ENCODE data around the gene STK26.

Gene STK26

DNA sequence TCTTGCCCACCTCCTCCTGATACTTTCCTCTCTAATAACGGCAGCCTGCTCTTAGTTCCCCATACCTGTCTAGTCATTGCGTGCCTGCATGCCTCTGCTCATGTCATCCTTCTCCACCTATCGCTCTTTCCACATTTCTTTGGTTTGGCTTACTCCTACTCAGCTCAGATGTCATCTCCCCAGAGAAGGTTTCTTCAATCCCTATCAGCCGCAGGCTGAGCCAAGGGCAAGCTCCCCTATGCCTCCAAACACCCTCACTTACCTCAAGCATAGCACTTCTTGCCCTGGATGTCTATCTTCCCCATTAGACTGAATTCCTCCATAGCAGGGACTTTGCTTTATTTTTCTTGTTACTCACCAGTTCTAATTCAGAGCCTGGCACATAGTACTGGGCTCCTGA lies 78.1 kb downstream of the STK26 start:
- no peak for DNase-seq

DNA sequence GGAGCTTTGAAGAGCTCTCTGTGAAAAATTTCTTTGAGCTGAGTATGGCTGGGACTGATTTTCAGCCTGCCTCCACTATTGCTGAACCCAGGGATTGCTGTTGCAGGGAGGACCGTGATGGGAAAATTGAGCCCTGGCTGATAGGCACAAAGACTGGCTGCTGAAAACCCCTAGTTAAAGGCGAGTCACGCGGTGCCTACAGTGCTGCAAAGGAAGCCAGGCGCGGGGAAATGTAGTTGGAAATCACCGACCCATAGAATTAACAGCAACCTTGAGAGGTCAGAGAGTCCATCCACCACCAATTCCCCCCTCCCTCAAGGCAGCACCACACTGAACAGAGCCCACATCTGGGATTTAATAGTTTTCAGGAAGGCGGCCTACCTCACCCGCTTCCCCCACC lies 78.7 kb downstream of the STK26 start:
- no peak for DNase-seq

DNA sequence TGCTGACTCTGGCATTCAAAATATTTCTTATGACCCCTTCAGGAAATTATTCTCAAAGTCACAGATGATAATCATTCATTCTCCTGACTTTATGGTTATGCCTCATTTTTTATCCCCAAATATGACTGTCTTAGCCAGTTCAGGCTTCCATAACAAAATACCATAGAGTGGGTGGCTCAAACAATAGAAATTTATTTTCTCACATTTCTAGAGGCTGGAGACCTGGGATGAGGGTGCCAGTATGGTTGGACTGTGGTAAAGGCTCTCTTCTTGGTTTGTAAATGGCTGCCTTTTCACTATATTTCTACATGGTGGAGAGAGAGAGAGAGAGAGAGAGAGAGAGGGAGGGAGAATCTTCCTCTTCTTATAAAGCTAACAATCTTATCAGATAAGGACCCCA lies 84.2 kb downstream of the STK26 start:
- no peak for DNase-seq

DNA sequence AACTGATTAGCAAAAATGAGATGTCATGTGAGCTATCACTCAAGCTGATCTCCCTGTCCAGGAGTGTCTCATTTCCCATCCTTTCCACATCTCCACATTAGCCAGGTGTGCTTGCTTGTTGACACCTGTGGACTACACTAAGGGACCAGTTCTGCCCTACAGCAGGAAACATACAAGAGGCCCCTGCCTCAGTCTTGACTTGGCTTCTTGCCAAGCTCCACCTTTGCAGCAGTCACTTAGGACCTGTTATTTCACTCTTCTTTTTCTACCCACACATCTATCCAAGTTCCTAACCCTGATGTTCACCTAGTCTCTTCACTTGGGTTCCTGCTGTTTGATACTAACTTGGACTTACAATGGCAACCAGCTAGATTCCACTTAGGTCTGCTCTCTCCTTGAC lies 91.5 kb downstream of the STK26 start:
- DNase-seq = peak; percentile 18

DNA sequence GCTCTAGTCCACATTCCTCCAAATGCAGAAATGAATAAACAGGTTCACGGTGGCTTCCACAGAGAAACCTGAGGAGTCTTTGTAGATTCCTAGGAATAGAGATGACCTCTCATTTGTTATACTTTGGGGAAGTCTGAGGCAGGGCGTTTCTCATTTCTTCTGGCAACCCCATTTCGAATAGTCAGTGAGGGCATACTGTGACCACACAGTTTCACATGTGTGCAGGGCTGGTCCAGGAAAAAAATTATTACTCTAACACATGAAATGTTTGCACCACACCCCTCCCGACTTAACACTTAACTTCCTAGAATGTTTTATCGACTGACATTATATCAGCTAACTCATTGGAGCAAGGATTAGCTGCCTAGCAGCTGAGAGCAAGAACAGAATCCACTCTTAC lies 92.7 kb downstream of the STK26 start:
- no peak for DNase-seq

DNA sequence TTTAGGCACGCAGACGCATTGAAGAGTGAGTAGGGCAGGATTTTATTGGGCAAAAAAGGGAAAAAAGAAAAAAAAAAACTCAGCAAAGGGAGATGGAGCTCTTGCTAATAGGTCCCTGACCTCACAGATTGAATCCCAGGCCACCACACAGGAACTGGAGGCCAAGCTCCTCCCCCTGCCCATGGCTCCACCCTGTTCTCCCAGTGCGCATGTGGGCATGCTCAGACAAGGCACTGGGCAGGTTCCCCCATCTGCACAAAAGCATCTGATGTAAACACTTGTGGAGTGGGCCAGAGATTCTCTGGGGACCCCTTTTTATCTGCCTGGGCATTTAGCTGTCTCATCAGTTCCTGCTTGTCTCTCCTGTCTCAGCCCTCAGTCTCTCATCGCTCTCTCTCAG lies 95.3 kb downstream of the STK26 start:
- no peak for DNase-seq

DNA sequence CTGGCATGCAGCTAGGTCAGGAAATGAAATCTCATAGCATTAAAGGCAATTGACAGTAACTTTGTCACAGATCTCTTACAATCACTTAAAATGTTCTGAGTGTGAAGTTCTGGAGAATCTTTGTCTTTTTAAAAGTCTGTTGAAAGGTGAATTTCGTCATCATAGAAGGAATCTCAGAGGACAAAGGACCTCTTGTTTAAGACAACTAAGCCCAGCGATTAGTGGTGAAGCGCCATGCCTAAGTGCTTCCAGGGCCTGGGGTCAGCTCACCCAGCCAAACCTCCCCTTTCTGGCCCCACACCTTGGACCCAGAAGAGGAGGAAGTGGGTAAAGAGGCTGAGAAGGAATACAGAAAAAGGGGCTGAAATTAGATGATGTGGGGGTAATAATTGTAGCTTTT lies 96.2 kb downstream of the STK26 start:
- no peak for DNase-seq

DNA sequence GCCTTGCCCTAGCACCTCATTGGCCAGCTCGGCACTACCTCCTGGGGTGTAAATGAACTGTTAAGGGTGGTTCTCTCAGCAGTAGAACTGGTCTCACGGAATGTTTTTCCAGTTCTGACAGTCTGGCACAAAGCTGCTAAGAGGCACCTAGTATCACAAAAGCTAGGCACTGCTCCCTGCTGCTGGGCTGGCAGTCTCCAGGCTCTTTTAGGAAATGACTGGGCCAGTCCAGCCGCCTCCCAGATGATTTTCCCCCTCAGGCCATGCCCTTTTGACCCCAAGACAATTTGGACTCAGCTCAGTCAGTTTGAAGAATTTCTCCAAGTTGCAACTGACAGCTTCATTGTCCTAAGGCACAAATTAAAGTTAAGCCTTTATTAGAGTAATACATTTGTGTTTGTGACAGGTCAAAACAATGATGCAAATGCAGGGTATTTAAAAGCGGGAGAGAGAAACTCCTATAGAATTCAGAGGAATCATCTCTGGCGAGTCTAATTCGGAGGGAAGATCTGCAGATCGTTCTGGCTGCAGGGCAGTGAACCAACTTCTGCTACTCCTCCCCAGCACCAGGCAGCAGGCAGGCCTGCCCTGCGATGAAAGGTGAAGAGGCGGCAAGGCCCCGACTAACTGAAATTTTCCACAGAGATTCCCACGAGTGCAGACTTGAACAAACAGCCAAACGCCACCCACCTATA lies 96.9 kb downstream of the STK26 start:
- no peak for DNase-seq

DNA sequence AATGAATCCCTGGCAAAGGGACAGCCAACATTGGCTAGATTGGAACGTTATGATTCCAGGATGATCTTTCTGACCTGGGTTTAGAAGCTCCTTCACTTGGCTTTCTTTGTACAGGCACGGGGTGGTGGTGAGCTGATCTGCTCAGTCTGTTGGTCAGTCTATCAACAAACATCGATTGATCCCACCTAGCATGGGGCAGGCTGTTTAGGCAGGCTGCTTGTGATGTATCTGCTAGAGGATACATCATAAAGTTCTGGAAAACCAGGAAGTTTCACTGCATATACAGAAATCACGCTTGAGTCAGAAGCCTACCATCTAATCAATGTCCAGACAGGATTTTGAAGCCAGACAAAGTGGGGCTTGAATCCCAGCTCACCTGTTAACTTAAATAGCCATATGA lies 97.8 kb downstream of the STK26 start:
- DNase-seq = no peak
